GM12878 (cell line): ENCODE measurements around the gene CTSK. TPM values are rescaled to one million over a fixed set of nuclear protein-coding genes. Genes with fewer than 3 reads are reported as not detected.

ENCODE experiments used
- BCL11A ChIP-seq: IDR thresholded peaks from 2 replicates; pipeline ENCODE4 v1.6.1; 2011; ENCODE audit warnings: low read depth, low read length
- BCLAF1 ChIP-seq: fragments of 450-650 bp; IDR thresholded peaks from 2 replicates; pipeline ENCODE4 v1.6.1; 2017; ENCODE audit warnings: antibody characterized with exemption, mild to moderate bottlenecking, moderate library complexity
- CHD1 ChIP-seq: IDR thresholded peaks from 2 replicates; pipeline ENCODE4 v1.6.1; 2012; ENCODE audit warnings: low read depth, low read length, improper control_type of control experiment
- CREM ChIP-seq: IDR thresholded peaks from 2 replicates; pipeline ENCODE4 v1.6.1; 2014; ENCODE audit warnings: antibody characterized with exemption, low read depth
- RELA ChIP-seq: fragments of 450-650 bp; IDR thresholded peaks from 2 replicates; pipeline ENCODE4 v1.8.0; 2014; ENCODE audit warnings: borderline replicate concordance; ENCODE audit not compliant: partially characterized antibody
- SIX5 ChIP-seq: IDR thresholded peaks from 2 replicates; pipeline ENCODE4 v1.6.1; 2011; ENCODE audit warnings: mild to moderate bottlenecking, low read depth, low read length, moderate library complexity; ENCODE audit not compliant: severe bottlenecking
- polyA plus RNA-seq, 11 experiments: library from polyadenylated mRNA; depleted of rRNA in 4 of 11; unstranded in 6 of 11; stranded (reverse) in 5 of 11; fragments of >200 nt; fragmentation: Nextera tagmentation in 4 of 11; fragmentation: Illumina TruSeq in 1 of 11; extraction: Ambion mirVana in 4 of 11; extraction: Trizol in 1 of 11; gene quantifications; 1 replicate in 1 of 11; 2 replicates in 10 of 11; pipeline versions ENCODE4 v1.2.1 to v1.2.3, GENCODE V29; 2011 to 2016; ENCODE audit warnings: inconsistent platforms in 2 of 11, missing spikeins in 2 of 11, low read depth in 1 of 11
- total RNA-seq, 4 experiments: library from RNA; depleted of rRNA in 3 of 4; stranded (reverse); fragments of >200 nt in 3 of 4; fragmentation: Illumina TruSeq in 1 of 4; extraction: Trizol in 1 of 4; gene quantifications; 2 replicates each; pipeline versions ENCODE4 v1.2.1 to v1.2.3, GENCODE V29; 2013 to 2021
- TF ChIP-seq, protein P1 (sequence below): fragments of 450-650 bp; IDR thresholded peaks from 2 replicates; pipeline ENCODE4 v1.6.1; 2017; ENCODE audit warnings: mild to moderate bottlenecking
- TF ChIP-seq, protein P2 (sequence below): fragments of 450-650 bp; IDR thresholded peaks from 2 replicates; pipeline ENCODE4 v1.6.1; 2017; ENCODE audit warnings: low read depth, mild to moderate bottlenecking, moderate library complexity

The CTSK gene
- total and polyA plus RNA-seq, 10 of the 15 experiments (the other 5 are each of a cell fraction or from before 2014, with no cell fraction given) = 0.40 to 3.1 (median 0.83) TPM

DNA sequence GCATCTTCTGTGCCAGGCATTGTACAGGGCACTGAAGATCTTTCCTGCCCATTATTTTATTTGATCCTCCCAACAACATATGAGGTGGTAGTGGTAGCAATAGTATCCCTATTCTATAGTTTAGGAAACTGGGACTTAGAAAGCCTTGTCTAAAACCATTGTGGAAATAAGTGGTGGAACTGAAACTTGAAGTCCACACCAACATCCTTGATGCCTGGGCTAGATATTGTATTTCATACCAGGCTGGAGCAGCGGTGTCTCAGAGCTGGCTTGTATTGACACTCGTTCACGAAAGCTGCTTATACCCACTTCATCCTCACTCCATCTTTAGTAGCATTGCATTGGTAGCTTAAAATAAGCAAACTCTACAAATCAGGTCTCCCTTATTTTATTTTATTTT, 32.8 kb downstream of the CTSK start (continued):
- TF ChIP-seq BCLAF1 (no peak), CREM (no peak), RELA (no peak), SIX5 (no peak), BCL11A (no peak), CHD1 (no peak)
- TF ChIP-seq, protein P1, sequence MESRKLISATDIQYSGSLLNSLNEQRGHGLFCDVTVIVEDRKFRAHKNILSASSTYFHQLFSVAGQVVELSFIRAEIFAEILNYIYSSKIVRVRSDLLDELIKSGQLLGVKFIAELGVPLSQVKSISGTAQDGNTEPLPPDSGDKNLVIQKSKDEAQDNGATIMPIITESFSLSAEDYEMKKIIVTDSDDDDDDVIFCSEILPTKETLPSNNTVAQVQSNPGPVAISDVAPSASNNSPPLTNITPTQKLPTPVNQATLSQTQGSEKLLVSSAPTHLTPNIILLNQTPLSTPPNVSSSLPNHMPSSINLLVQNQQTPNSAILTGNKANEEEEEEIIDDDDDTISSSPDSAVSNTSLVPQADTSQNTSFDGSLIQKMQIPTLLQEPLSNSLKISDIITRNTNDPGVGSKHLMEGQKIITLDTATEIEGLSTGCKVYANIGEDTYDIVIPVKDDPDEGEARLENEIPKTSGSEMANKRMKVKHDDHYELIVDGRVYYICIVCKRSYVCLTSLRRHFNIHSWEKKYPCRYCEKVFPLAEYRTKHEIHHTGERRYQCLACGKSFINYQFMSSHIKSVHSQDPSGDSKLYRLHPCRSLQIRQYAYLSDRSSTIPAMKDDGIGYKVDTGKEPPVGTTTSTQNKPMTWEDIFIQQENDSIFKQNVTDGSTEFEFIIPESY = no peak
- TF ChIP-seq, protein P2, sequence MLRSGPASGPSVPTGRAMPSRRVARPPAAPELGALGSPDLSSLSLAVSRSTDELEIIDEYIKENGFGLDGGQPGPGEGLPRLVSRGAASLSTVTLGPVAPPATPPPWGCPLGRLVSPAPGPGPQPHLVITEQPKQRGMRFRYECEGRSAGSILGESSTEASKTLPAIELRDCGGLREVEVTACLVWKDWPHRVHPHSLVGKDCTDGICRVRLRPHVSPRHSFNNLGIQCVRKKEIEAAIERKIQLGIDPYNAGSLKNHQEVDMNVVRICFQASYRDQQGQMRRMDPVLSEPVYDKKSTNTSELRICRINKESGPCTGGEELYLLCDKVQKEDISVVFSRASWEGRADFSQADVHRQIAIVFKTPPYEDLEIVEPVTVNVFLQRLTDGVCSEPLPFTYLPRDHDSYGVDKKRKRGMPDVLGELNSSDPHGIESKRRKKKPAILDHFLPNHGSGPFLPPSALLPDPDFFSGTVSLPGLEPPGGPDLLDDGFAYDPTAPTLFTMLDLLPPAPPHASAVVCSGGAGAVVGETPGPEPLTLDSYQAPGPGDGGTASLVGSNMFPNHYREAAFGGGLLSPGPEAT = no peak
